OCI-LY3 (cell line): ENCODE data around the gene B4GALNT4.

Experiments
- CTCF ChIP-seq: fragments of 200-600, 300-600 bp; sonication (generic); IDR thresholded peaks from 2 replicates; pipeline ENCODE4 v1.5.1; 2014; ENCODE audit warnings: antibody characterized with exemption, low read length, low read depth
- EZH2phosphoT487 ChIP-seq: fragments of 200-600 bp; shearing (Covaris generic); IDR thresholded peaks from 2 replicates; pipeline ENCODE4 v1.6.1; 2018; ENCODE audit warnings: antibody characterized with exemption, mixed run types, low read depth

DNA sequence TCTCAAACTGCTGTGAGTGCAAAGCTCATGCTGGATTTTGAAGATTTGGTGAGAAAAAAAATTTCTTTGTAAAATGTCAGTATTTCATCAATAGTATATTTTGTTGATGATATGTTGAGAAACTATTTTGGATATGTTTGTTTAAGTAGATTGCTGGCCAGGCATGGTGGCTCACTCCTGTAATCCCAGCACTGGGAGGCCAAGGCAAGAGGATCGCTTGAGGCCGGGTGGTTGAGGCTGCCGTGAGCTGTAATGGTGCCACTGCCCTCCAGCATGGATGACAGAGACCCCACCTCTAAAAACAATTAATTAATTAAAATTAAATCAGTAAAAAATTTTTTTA lies 41.7 kb upstream of the B4GALNT4 start:
- no peak for TF ChIP-seq CTCF
- TF ChIP-seq EZH2phosphoT487 = no peak
